ENCODE data around the gene APBA2. TPM values are rescaled to one million over a fixed set of nuclear protein-coding genes. Genes with fewer than 3 reads are reported as not detected.
A peak's percentile ranks its signal among the peaks of the same experiment; 100 is the strongest.

Gene APBA2
- total RNA-seq, 1 donor from 2014 or later: 35.8 TPM

GRCh38 chr15:28902856-28903255 is 17.1 kb downstream of the APBA2 start:
- Histone ChIP-seq H3K36me3 (no peaks in the 10 kb centered on the region), H3K27me3 (no peaks in the 10 kb centered on the region), H3K4me1 (peaks cover 11% of the 10 kb centered on the region), H3F3A (ENCODE audit: low read depth) (no peaks in the 10 kb centered on the region), H3K4me3 (no peak overlapping the region), H3K4me2 (no peak overlapping the region), H3K27ac (no peak overlapping the region), H3K79me2 (ENCODE audit: low read depth) (peaks cover 73% of the 10 kb centered on the region), H4K20me1 (ENCODE audit: low read depth) (peaks cover 61% of the 10 kb centered on the region), H3K9ac (no peak overlapping the region), H3K9me3 (ENCODE audit: low read depth) (no peaks in the 10 kb centered on the region), H2AFZ (replicated peaks) (no peak overlapping the region)
- H3K36me3 Mint-ChIP-seq: peaks cover 26% of the 10 kb centered on the region
- H3K4me1 Mint-ChIP-seq: peaks cover 27% of the 10 kb centered on the region
- no peak overlapping the region for H3K4me3 Mint-ChIP-seq
- TF ChIP-seq EZH2 (IDR thresholded peaks at IDR 0.05) (no peak), EZH2phosphoT487 (IDR thresholded peaks at IDR 0.05) (no peak)
- TF ChIP-seq, protein P1, sequence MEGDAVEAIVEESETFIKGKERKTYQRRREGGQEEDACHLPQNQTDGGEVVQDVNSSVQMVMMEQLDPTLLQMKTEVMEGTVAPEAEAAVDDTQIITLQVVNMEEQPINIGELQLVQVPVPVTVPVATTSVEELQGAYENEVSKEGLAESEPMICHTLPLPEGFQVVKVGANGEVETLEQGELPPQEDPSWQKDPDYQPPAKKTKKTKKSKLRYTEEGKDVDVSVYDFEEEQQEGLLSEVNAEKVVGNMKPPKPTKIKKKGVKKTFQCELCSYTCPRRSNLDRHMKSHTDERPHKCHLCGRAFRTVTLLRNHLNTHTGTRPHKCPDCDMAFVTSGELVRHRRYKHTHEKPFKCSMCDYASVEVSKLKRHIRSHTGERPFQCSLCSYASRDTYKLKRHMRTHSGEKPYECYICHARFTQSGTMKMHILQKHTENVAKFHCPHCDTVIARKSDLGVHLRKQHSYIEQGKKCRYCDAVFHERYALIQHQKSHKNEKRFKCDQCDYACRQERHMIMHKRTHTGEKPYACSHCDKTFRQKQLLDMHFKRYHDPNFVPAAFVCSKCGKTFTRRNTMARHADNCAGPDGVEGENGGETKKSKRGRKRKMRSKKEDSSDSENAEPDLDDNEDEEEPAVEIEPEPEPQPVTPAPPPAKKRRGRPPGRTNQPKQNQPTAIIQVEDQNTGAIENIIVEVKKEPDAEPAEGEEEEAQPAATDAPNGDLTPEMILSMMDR (IDR thresholded peaks at IDR 0.05): no peak
- peak overlapping the region; percentile 78 for H3K27ac Mint-ChIP-seq
- DNase-seq (ENCODE audit: low spot score): no peak
- H3K9me3 Mint-ChIP-seq: peaks cover 14% of the 10 kb centered on the region
- H3K27me3 Mint-ChIP-seq (ENCODE audit: insufficient read depth, low read depth): no peaks in the 10 kb centered on the region

GRCh38 chr15:28903555-28903954 is 17.8 kb downstream of the APBA2 start:
- Histone ChIP-seq H3K27ac (no peak overlapping the region), H3K36me3 (no peaks in the 10 kb centered on the region), H3F3A (ENCODE audit: low read depth) (no peaks in the 10 kb centered on the region), H3K4me2 (no peak overlapping the region), H3K79me2 (ENCODE audit: low read depth) (peaks cover 76% of the 10 kb centered on the region), H3K9me3 (ENCODE audit: low read depth) (no peaks in the 10 kb centered on the region), H4K20me1 (ENCODE audit: low read depth) (peaks cover 61% of the 10 kb centered on the region), H3K9ac (no peak overlapping the region), H3K27me3 (no peaks in the 10 kb centered on the region), H3K4me3 (no peak overlapping the region), H2AFZ (replicated peaks) (no peak overlapping the region), H3K4me1 (peaks cover 11% of the 10 kb centered on the region)
- H3K4me3 Mint-ChIP-seq: no peak overlapping the region
- H3K9me3 Mint-ChIP-seq: peaks cover 11% of the 10 kb centered on the region
- H3K4me1 Mint-ChIP-seq: peaks cover 27% of the 10 kb centered on the region
- TF ChIP-seq EZH2phosphoT487 (IDR thresholded peaks at IDR 0.05): no peak
- DNase-seq (ENCODE audit: low spot score): no peak
- no peak overlapping the region for H3K27ac Mint-ChIP-seq
- peaks cover 21% of the 10 kb centered on the region for H3K36me3 Mint-ChIP-seq
- H3K27me3 Mint-ChIP-seq (ENCODE audit: insufficient read depth, low read depth): no peaks in the 10 kb centered on the region

- Histone ChIP-seq H3K27me3 (no peaks in the 10 kb centered on the region), H3K79me2 (ENCODE audit: low read depth) (peaks cover 76% of the 10 kb centered on the region), H4K20me1 (ENCODE audit: low read depth) (peaks cover 59% of the 10 kb centered on the region), H3K4me3 (no peak overlapping the region), H3F3A (ENCODE audit: low read depth) (no peaks in the 10 kb centered on the region), H3K27ac (no peak overlapping the region), H3K4me1 (peaks cover 11% of the 10 kb centered on the region), H3K9me3 (ENCODE audit: low read depth) (no peaks in the 10 kb centered on the region), H3K36me3 (no peaks in the 10 kb centered on the region), H3K4me2 (no peak overlapping the region), H3K9ac (no peak overlapping the region), H2AFZ (replicated peaks) (no peak overlapping the region)
- peaks cover 21% of the 10 kb centered on the region for H3K36me3 Mint-ChIP-seq
- no peak for DNase-seq (ENCODE audit: low spot score)
- H3K4me1 Mint-ChIP-seq: peaks cover 27% of the 10 kb centered on the region
- peaks cover 11% of the 10 kb centered on the region for H3K9me3 Mint-ChIP-seq
- TF ChIP-seq, protein P1 (IDR thresholded peaks at IDR 0.05): no peak
- TF ChIP-seq EZH2 (IDR thresholded peaks at IDR 0.05): no peak
- no peaks in the 10 kb centered on the region for H3K27me3 Mint-ChIP-seq (ENCODE audit: insufficient read depth, low read depth)
- no peak overlapping the region for H3K27ac Mint-ChIP-seq
- no peak overlapping the region for H3K4me3 Mint-ChIP-seq
Measured at GRCh38 chr15:28904003-28904402, 18.2 kb downstream of the APBA2 start.

DNA sequence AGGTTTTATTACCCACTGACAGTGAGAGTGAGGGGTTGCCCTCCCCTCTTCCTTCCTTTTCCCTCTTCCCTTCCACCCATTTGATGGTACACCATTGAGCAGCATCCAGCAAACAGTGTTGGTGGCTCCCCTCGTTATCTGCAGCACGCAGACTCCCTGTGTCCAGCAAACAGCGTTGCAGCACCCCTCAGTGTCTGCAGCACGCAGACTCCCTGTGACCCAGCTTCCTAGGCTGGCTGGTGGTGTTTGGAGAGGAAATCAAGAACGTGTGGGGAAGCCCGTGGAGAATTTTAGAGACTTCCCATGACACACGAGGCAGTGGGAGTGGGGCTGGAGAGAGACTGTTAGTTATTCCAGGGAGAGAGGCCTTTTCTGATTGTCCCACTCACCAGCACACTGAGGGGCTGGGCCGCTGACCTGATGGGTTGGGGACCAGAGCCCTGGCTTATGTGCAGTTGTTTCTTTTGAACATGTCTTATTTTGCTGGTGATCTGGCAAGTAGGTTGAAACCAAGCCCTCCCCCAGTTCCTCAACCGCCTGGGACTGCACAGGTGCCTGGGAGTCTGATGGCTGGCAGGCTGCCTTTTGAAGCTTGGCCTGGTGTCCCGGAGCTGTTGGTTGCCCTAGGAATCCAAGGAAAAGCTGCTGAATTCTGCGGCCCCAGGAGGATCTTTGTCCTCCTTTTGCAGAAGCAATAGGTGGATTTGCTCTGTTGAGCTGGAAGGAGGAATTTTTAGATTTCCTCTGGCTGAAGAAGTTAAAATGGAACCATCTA is 19.0 kb downstream of the APBA2 start:
- DNase-seq (ENCODE audit: low spot score): no peak
- Mint-ChIP-seq H3K9me3 (peaks cover 17% of the 10 kb centered on the region), H3K27me3 (ENCODE audit: insufficient read depth, low read depth) (peaks cover 2% of the 10 kb centered on the region), H3K4me3 (no peak overlapping the region), H3K27ac (peak overlapping the region; percentile 57), H3K36me3 (peaks cover 21% of the 10 kb centered on the region), H3K4me1 (peaks cover 24% of the 10 kb centered on the region)
- H3K9me3 ChIP-seq (ENCODE audit: low read depth): no peaks in the 10 kb centered on the region
- peaks cover 81% of the 10 kb centered on the region for H3K79me2 ChIP-seq (ENCODE audit: low read depth)
- H3K4me3 ChIP-seq: no peak overlapping the region
- no peak overlapping the region for H2AFZ ChIP-seq (replicated peaks)
- TF ChIP-seq EZH2 (IDR thresholded peaks at IDR 0.05) (no peak), EZH2phosphoT487 (IDR thresholded peaks at IDR 0.05) (no peak)
- TF ChIP-seq, protein P1 (IDR thresholded peaks at IDR 0.05): no peak
- no peaks in the 10 kb centered on the region for H3K36me3 ChIP-seq
- H3K4me2 ChIP-seq: no peak overlapping the region
- H3F3A ChIP-seq (ENCODE audit: low read depth): peaks cover under 1% of the 10 kb centered on the region
- no peaks in the 10 kb centered on the region for H3K27me3 ChIP-seq
- peaks cover 15% of the 10 kb centered on the region for H3K4me1 ChIP-seq
- no peak overlapping the region for H3K27ac ChIP-seq
- H4K20me1 ChIP-seq (ENCODE audit: low read depth): peaks cover 58% of the 10 kb centered on the region
- H3K9ac ChIP-seq: no peak overlapping the region
